ENCODE measurements around the gene RGL2. TPM values are rescaled to one million over a fixed set of nuclear protein-coding genes. Genes with fewer than 3 reads are reported as not detected.

Gene RGL2
- total RNA-seq, 1 donor from 2014 or later: 114 TPM

DNA sequence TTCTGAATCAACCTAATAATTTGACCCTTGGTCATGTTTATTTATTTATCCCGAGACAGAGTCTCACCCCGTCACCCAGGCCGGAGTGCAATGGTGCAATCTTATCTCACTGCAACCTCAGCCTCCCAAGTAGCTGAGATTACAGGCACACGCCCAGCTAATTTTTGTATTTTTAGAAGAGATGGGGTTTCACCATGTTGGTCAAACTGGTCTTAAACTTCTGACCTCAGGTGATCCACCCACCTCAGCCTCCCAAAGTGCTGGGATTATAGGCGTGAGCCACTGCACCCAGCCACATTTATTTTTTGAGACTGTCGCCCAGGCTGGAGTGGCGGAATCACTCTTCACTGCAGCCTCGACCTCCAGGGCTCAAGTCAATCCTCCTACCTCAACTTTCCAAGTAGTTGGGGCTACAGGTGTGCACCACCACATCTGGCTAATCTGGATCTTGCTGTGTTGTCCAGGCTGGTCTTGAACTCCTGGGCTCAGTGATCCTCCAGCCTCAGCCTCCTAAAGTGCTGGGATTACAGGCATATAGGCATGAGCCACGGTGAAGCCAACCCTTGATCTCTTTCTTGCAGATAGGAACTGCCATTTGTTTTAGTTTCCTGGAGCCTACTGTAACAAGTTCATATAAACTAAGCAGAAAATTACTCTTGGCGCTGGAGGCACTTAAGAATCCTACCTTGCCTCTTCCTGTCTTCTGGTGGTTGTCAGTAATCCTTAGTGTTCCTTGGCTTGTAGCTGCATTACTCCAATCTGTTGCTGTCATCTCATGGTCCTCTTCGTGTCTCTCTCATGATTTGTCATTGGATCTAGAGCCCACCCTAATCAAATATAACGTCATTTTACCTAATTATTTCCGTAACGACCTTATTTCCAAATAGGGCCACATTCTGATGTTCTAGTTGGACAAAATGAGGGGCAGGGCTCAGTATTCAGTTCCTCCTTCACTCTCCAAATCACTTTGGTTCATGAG lies 24.5 kb downstream of the RGL2 start:
- no peak overlapping the region for H3K27ac ChIP-seq
- H3K4me1 ChIP-seq: peaks cover 62% of the 10 kb centered on the region
- no peak overlapping the region for H3K4me3 ChIP-seq
- TF ChIP-seq, protein P1, sequence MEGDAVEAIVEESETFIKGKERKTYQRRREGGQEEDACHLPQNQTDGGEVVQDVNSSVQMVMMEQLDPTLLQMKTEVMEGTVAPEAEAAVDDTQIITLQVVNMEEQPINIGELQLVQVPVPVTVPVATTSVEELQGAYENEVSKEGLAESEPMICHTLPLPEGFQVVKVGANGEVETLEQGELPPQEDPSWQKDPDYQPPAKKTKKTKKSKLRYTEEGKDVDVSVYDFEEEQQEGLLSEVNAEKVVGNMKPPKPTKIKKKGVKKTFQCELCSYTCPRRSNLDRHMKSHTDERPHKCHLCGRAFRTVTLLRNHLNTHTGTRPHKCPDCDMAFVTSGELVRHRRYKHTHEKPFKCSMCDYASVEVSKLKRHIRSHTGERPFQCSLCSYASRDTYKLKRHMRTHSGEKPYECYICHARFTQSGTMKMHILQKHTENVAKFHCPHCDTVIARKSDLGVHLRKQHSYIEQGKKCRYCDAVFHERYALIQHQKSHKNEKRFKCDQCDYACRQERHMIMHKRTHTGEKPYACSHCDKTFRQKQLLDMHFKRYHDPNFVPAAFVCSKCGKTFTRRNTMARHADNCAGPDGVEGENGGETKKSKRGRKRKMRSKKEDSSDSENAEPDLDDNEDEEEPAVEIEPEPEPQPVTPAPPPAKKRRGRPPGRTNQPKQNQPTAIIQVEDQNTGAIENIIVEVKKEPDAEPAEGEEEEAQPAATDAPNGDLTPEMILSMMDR (IDR thresholded peaks at IDR 0.05): no peak
- ATAC-seq: no peak
- H3K36me3 ChIP-seq: peaks cover 41% of the 10 kb centered on the region
- intact Hi-C loops (cut with DNase I): no loop called here
- H3K27me3 ChIP-seq: no peaks in the 10 kb centered on the region
- DNase-seq: no peak
- H3K9me3 ChIP-seq: no peaks in the 10 kb centered on the region

DNA sequence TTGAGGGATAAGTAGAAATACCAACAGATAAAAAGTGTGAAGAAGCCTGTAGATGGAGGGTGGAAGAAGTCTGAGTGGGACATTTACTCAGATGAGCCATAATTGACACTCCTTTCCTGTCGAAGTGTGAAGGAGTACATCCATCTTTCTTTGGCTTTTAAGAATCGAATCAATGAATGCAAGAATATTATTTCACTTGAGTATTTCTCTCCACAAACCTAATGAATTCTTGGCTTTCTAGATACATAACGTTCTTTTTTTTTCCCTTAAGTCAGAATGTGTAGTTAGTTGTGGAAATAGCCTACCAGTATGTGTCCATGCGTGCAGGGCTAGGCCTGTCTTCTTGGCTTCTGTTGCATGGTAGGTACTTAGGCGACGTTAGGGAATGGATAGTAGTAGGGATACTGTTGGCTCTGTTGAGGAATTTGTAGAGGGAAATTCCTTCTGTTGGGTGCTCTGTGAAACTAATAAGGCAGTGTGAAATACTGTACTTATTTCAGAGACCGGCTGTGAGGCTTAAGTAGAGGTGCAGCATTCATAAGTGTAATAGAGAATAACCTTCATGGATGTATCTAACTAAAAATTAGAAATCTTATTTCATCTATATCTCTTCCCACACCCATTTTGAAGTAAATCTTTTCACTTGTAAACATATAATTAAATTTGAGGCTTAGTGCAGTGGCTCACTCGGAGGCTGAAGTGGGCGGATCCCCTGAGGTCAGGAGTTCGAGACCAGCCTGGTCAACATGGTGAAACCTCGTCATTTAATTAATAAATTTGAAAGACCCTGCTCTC lies 25.4 kb downstream of the RGL2 start:
- H3K27me3 ChIP-seq: no peaks in the 10 kb centered on the region
- ATAC-seq (no peak), DNase-seq (no peak)
- H3K36me3 ChIP-seq: peaks cover 47% of the 10 kb centered on the region
- intact Hi-C loops (cut with DNase I): no loop called here
- H3K27ac ChIP-seq: peak overlapping the region; percentile 93
- TF ChIP-seq, protein P1 (IDR thresholded peaks at IDR 0.05): no peak
- no peaks in the 10 kb centered on the region for H3K9me3 ChIP-seq
- H3K4me3 ChIP-seq: peak overlapping the region; percentile 75
- peaks cover 62% of the 10 kb centered on the region for H3K4me1 ChIP-seq

DNA sequence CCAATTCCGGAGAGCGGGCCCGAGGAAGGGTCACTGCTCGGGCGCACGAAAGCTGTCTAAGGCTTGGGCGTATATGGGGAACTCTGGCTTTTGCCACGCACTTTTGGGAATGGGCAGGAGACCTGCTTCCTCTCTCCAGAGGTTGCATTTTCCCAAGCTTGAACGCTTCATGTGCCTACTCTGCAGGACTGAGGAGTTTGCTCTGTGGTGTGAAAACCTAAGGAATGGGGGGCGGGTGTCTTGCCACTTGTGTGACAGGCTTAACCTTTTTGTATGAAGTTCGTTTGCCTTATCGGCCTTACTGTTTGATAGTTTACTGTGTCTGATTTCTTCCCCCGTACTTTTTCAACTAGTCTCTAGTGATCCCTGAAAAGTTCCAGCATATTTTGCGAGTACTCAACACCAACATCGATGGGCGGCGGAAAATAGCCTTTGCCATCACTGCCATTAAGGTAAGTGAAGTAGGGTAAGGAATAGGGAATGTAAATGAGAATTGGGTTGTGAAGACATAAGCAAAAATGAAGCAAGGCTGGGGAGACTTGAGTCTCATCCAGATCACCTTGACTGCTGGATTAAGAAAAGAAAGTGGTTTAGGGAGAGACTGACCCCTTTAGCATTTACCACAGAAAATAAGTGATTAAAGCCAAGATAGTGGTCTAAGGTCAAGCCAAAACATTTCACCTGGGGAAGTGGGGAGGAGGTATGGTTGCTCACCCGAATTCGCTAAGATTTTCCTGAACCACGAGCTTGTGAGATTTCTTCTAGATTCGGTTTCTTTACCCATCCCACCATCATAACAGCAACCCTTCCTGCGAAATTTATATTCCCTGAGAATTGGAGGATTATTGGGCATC lies 26.2 kb downstream of the RGL2 start:
- DNase-seq (no peak), ATAC-seq (peak; percentile 6)
- H3K4me1 ChIP-seq: peaks cover 54% of the 10 kb centered on the region
- intact Hi-C loops (cut with DNase I): no loop called here
- peak overlapping the region; percentile 93 for H3K27ac ChIP-seq
- H3K9me3 ChIP-seq: no peaks in the 10 kb centered on the region
- peaks cover 55% of the 10 kb centered on the region for H3K36me3 ChIP-seq
- H3K27me3 ChIP-seq: no peaks in the 10 kb centered on the region
- peak overlapping the region; percentile 75 for H3K4me3 ChIP-seq
- TF ChIP-seq, protein P1 (IDR thresholded peaks at IDR 0.05): no peak

DNA sequence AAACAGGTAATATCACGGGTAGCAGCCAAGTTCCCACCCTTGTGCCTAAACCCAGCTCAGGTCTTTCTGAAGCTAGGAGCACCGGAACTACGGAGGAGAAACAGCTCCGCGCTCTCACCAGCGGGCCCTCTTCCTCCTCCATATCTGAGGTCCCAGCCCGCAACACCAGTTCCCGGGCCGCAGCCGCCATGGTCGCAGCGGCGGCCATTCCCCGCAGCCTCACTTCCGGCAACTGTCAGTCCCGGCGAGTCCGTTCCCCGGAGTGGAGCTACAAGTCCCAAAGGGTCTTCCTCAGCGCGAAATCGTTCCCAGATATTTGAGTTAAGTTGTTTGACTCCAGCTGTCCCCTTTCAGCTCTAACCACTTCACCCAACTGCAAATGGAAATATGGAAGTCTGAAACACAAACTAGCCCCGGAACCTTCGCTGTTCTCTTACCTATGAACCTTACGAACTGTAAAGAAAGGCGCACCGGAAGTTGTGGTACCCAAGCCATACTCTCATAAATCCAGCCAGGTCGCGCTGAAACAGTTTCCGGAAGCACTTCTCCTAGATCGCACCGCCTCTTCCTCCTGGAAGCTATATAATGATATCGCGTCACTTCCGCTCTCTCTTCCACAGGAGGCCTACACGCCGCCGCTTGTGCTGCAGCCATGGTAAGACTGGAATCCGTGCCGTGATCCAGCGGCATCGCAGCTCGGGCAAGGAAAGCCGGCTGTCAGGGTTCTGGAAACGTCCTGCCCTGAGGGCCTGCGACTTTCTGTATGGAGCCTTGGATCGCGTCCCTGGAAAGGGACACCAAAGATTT lies 27.1 kb downstream of the RGL2 start, which contains the start of the genes RPS18 and VPS52:
TSS of gene RPS18 (plus strand) at position 608 of the 807 bp plus-strand sequence. CDS start at position 653, 45 bp downstream.
TSS of gene VPS52 (minus strand) at position 409 of the 807 bp plus-strand sequence. CDS start at position 208, 201 bp downstream.
- intact Hi-C loops (cut with DNase I): no loop called here
- ATAC-seq: peak; percentile 93
- TF ChIP-seq, protein P1 (IDR thresholded peaks at IDR 0.05): no peak

More for the DNA sequence above, 27.1 kb downstream of the RGL2 start, which contains the start of the genes RPS18 and VPS52:
- H3K36me3 ChIP-seq: peaks cover 63% of the 10 kb centered on the region
- H3K9me3 ChIP-seq: no peaks in the 10 kb centered on the region
- DNase-seq: peak; percentile 91
- H3K4me1 ChIP-seq: peaks cover 51% of the 10 kb centered on the region
- H3K27me3 ChIP-seq: no peaks in the 10 kb centered on the region
- peak within 1 kb of the TSS; percentile 75 for H3K4me3 ChIP-seq
- H3K27ac ChIP-seq: peak within 1 kb of the TSS; percentile 93
